Hepatocyte (in vitro differentiated cells): ENCODE data around the gene STK24. TPM values are rescaled to one million over a fixed set of nuclear protein-coding genes. Genes with fewer than 3 reads are reported as not detected.

ENCODE experiments used
- DNase-seq: peaks from one replicate; pipeline ENCODE4 v3.0.0-alpha.2; 2016; ENCODE audit warnings: low spot score
- H2AFZ ChIP-seq: fragments of 200-600 bp; sonication (generic); 2 replicates; pipeline ENCODE4 v1.6.0; 2016; ENCODE audit warnings: antibody characterized with exemption, mild to moderate bottlenecking
- H3K27ac ChIP-seq: fragments of 200-600 bp; sonication (generic); 2 replicates; pipeline ENCODE4 v1.5.1; 2016; ENCODE audit warnings: mild to moderate bottlenecking
- H3K27me3 ChIP-seq: fragments of 200-600 bp; sonication (generic); 2 replicates; pipeline ENCODE4 v1.6.1; 2016
- H3K36me3 ChIP-seq: fragments of 200-600 bp; sonication (generic); replicated peaks from 2 replicates; pipeline ENCODE4 v1.5.1; 2016; ENCODE audit warnings: low read depth; ENCODE audit not compliant: insufficient read depth
- H3K4me1 ChIP-seq: fragments of 200-600 bp; sonication (generic); 2 replicates; pipeline ENCODE4 v1.5.1; 2016; ENCODE audit warnings: mild to moderate bottlenecking, moderate library complexity; ENCODE audit not compliant: insufficient read depth
- H3K4me2 ChIP-seq: fragments of 200-600 bp; sonication (generic); 2 replicates; pipeline ENCODE4 v1.6.0; 2016
- H3K4me3 ChIP-seq: fragments of 200-600 bp; sonication (generic); 2 replicates; pipeline ENCODE4 v1.5.1; 2016; ENCODE audit warnings: mild to moderate bottlenecking
- H3K79me2 ChIP-seq: fragments of 200-600 bp; sonication (generic); 2 replicates; pipeline ENCODE4 v1.6.0; 2017; ENCODE audit warnings: mild to moderate bottlenecking
- H3K9me2 ChIP-seq: fragments of 200-600 bp; sonication (generic); replicated peaks from 2 replicates; pipeline ENCODE4 v1.6.0; 2017; ENCODE audit warnings: mild to moderate bottlenecking; ENCODE audit not compliant: insufficient read depth
- H3K9me3 ChIP-seq: fragments of 200-600 bp; sonication (generic); 2 replicates; pipeline ENCODE4 v1.5.1; 2016; ENCODE audit warnings: low read depth, mild to moderate bottlenecking
- H4K20me1 ChIP-seq: fragments of 200-600 bp; sonication (generic); 2 replicates; pipeline ENCODE4 v1.6.0; 2016; ENCODE audit warnings: mild to moderate bottlenecking; ENCODE audit not compliant: insufficient read depth, poor library complexity, severe bottlenecking
- EZH2 ChIP-seq: fragments of 200-600 bp; sonication (generic); IDR thresholded peaks from 2 replicates; pipeline ENCODE4 v1.6.1; 2016; ENCODE audit warnings: antibody characterized with exemption, mild to moderate bottlenecking, borderline replicate concordance
- EZH2phosphoT487 ChIP-seq: fragments of 200-600 bp; sonication (generic); IDR thresholded peaks from one replicate; pipeline ENCODE4 v1.6.1; 2018; ENCODE audit warnings: antibody characterized with exemption, mild to moderate bottlenecking, low read depth, moderate library complexity; ENCODE audit not compliant: unreplicated experiment, severe bottlenecking
- WGBS: methylation state at CpG from one replicate; pipeline ENCODE4 v1.1.6; 2016; ENCODE audit warnings: low lambda C conversion rate; ENCODE audit errors: missing lambda C conversion rate; 5-methylcytosine and 5-hydroxymethylcytosine counted together
- polyA plus RNA-seq: library from polyadenylated mRNA; unstranded; fragments of >200 nt; fragmentation: Nextera tagmentation; extraction: Ambion mirVana; gene quantifications from 2 replicates; pipeline ENCODE4 v1.2.1, GENCODE V29; 2016
- total RNA-seq: library from RNA; depleted of rRNA; stranded (reverse); fragments of >200 nt; gene quantifications from 2 replicates; pipeline ENCODE4 v1.2.3, GENCODE V29; 2014
- TF ChIP-seq, protein P1 (sequence below): fragments of 200-600 bp; sonication (generic); IDR thresholded peaks from 2 replicates; pipeline ENCODE4 v1.5.1; 2016; ENCODE audit warnings: antibody characterized with exemption, mild to moderate bottlenecking; ENCODE audit not compliant: poor library complexity

STK24 gene
- total and polyA plus RNA-seq, 2 experiments from 2014 or later, result 71.2 to 74.4 TPM

DNA sequence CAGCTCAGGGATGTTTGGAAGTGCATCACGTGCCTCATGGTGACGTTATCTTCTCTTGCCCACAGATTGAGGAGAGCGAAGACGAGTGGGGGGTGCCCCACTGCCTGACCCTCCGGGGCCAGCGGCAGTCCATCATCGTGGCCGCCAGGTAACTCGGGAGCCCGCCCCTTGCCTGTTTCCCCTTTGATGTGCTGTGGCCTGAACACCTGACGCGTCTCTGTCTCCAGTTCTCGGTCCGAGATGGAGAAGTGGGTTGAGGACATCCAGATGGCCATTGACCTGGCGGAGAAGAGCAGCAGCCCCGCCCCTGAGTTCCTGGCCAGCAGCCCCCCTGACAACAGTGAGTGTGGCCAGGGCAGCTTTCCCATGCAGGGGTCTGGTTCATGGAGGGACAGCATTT lies 137.0 kb downstream of the STK24 start:
- WGBS, result 97% methylated on average over 16 of the region's 16 CpGs
- TF ChIP-seq, protein P1, sequence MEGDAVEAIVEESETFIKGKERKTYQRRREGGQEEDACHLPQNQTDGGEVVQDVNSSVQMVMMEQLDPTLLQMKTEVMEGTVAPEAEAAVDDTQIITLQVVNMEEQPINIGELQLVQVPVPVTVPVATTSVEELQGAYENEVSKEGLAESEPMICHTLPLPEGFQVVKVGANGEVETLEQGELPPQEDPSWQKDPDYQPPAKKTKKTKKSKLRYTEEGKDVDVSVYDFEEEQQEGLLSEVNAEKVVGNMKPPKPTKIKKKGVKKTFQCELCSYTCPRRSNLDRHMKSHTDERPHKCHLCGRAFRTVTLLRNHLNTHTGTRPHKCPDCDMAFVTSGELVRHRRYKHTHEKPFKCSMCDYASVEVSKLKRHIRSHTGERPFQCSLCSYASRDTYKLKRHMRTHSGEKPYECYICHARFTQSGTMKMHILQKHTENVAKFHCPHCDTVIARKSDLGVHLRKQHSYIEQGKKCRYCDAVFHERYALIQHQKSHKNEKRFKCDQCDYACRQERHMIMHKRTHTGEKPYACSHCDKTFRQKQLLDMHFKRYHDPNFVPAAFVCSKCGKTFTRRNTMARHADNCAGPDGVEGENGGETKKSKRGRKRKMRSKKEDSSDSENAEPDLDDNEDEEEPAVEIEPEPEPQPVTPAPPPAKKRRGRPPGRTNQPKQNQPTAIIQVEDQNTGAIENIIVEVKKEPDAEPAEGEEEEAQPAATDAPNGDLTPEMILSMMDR, result no peak
- no peak for TF ChIP-seq EZH2phosphoT487
- TF ChIP-seq EZH2, result no peak
- Histone ChIP-seq H3K4me1 (no peaks in the 10 kb centered on the region), H3K4me3 (no peak overlapping the region), H3K4me2 (no peak overlapping the region), H3K9me3 (no peaks in the 10 kb centered on the region), H3K9me2 (no peaks in the 10 kb centered on the region), H2AFZ (no peak overlapping the region), H3K36me3 (no peaks in the 10 kb centered on the region), H3K27me3 (no peaks in the 10 kb centered on the region), H3K79me2 (no peaks in the 10 kb centered on the region), H4K20me1 (no peaks in the 10 kb centered on the region), H3K27ac (no peak overlapping the region)
- no peak for DNase-seq

DNA sequence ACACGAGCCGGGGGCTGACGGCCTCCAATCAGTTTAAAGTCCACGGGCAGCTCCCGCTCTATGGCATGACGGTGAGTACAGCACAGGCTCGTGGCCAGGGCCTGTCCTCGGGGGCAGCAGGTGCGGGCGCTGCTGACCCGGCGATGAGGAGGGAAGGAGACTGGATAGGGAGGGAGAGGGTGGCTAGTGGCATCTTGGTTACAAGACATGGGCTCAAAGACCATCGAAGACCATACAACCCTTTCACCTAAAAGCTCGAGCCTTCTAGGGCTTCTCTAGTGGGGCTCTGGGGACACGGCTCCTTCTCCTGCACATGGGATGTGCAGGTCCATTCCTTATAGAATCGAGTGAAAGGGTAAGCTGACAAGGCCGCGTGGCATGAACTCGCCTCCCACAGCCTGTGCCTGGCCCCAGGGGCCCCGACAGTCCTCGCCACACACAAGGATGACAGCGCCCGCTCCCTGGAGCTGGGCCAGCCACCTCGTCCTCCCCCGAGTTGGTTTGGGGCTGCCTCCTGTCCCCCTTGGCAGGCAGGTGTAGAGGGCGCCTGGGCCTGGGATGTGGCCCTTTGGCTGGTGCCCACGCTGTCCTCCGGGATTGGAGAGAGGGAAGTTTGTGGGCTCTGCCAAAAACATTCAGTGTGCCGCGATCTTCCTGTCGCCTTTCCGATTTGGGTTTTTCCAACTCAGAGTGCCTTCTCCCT lies 137.6 kb downstream of the STK24 start:
- Histone ChIP-seq H3K9me3 (no peaks in the 10 kb centered on the region), H2AFZ (no peak overlapping the region), H3K36me3 (no peaks in the 10 kb centered on the region), H3K27me3 (no peaks in the 10 kb centered on the region), H3K27ac (no peak overlapping the region), H3K4me3 (no peak overlapping the region), H3K4me2 (no peak overlapping the region), H3K4me1 (no peaks in the 10 kb centered on the region), H3K9me2 (no peaks in the 10 kb centered on the region), H3K79me2 (no peaks in the 10 kb centered on the region), H4K20me1 (no peaks in the 10 kb centered on the region)
- no peak for TF ChIP-seq EZH2phosphoT487
- TF ChIP-seq EZH2, result no peak
- TF ChIP-seq, protein P1, result no peak
- WGBS, result 95% methylated on average over 32 of the region's 32 CpGs
- no peak for DNase-seq

DNA sequence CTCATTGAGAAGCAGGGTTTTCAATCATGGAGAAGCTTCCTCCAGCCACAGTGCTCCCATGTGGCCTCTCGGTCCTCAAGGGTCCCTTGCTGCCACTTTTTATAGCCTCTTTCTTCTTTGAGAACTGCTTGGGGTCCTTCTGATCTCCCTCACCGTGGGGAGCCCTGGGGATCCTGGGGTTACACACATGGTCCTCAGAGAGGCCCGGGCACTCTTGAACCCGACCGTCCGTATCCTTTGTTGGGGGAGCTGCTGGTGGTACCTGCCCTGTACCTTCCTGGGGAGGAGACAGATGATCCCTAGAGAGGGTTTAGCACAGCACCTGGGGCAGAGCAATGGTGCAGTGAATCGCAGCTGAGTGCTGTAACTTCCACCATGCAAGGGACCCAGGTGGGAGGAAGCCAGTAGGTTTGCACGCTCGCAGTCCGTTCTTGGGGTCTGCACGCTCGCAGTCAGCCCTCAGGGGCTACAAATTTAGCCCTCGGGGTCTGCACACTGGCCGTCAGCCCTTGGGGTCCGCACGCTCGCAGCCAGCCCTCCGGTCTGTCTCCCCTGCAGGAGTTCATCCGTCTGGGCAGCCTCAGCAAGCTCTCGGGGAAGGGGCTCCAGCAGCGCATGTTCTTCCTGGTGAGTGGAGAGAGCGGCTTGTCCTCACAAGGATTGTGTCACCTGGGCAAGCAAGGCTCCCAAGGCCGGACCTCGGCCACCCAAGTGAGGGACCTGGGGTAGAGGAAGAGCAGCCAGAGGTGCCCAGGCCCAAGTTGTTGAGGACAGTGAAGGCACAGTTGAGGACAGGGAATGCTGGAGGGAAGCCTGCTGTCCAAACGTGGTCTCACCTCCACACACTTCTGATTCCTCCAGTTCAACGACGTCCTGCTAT lies 138.4 kb downstream of the STK24 start:
- no peaks in the 10 kb centered on the region for H3K79me2 ChIP-seq
- no peaks in the 10 kb centered on the region for H3K4me1 ChIP-seq
- no peaks in the 10 kb centered on the region for H4K20me1 ChIP-seq
- H3K4me2 ChIP-seq, result no peak overlapping the region
- no peaks in the 10 kb centered on the region for H3K36me3 ChIP-seq
- no peak for TF ChIP-seq EZH2phosphoT487
- TF ChIP-seq, protein P1, result no peak
- TF ChIP-seq EZH2, result no peak
- H3K9me3 ChIP-seq, result no peaks in the 10 kb centered on the region
- no peaks in the 10 kb centered on the region for H3K9me2 ChIP-seq
- DNase-seq, result no peak
- H3K27ac ChIP-seq, result no peak overlapping the region
- no peak overlapping the region for H3K4me3 ChIP-seq
- no peak overlapping the region for H2AFZ ChIP-seq
- 95% methylated on average over 26 of the region's 27 CpGs for WGBS
- H3K27me3 ChIP-seq, result no peaks in the 10 kb centered on the region
